ENCODE measurements around the gene TRIM24.

DNA sequence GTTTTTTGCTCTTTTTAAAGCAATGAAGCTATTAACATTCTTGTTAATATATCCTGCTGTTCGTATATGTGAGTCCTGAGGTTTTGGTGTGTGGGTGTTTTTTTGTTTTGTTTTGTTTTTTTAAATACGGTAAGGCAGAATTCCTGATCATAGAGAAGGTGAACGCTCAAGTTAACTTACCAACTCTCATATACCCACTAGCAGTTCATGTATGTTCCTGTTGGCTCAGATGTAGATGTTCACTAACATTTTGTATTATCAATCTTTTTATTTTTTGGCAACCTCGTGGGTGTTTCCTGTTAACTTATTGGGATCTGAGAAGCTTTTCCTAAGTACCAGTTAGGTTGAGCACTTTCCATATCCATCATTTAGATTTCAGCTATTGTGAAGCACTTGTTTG, 20.5 kb downstream of the TRIM24 start:
- TF ChIP-seq, protein P1, sequence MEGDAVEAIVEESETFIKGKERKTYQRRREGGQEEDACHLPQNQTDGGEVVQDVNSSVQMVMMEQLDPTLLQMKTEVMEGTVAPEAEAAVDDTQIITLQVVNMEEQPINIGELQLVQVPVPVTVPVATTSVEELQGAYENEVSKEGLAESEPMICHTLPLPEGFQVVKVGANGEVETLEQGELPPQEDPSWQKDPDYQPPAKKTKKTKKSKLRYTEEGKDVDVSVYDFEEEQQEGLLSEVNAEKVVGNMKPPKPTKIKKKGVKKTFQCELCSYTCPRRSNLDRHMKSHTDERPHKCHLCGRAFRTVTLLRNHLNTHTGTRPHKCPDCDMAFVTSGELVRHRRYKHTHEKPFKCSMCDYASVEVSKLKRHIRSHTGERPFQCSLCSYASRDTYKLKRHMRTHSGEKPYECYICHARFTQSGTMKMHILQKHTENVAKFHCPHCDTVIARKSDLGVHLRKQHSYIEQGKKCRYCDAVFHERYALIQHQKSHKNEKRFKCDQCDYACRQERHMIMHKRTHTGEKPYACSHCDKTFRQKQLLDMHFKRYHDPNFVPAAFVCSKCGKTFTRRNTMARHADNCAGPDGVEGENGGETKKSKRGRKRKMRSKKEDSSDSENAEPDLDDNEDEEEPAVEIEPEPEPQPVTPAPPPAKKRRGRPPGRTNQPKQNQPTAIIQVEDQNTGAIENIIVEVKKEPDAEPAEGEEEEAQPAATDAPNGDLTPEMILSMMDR (IDR thresholded peaks at IDR 0.05; ENCODE audit: low read depth, low read length), result no peak
- TF ChIP-seq, protein P2, sequence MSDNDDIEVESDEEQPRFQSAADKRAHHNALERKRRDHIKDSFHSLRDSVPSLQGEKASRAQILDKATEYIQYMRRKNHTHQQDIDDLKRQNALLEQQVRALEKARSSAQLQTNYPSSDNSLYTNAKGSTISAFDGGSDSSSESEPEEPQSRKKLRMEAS (IDR thresholded peaks at IDR 0.05; ENCODE audit: low read depth, low read length), result no peak
